NCI-H2196 (cell line): ENCODE measurements around the gene EIF4A2.
A peak's percentile ranks its signal among the peaks of the same experiment; 100 is the strongest.
"Not testable (repeated sequence)": the region's sequence is repeated elsewhere in the genome, so short reads cannot be mapped to it uniquely, and the experiment has no call there.

Experiments
- DNase-seq: peaks from one replicate; lab custom pipeline; 2025; ENCODE audit not compliant: unreplicated experiment; lab: John Stamatoyannopoulos, UW

EIF4A2 gene

GRCh38 chr3:186784820-186785494 lies 1.6 kb downstream of the EIF4A2 start:
- DNase-seq, result no peak

GRCh38 chr3:186785495-186786018 lies 2.2 kb downstream of the EIF4A2 start:
- DNase-seq, result no peak

- no peak for DNase-seq
These were observed 3.5 kb downstream of the EIF4A2 start for GRCh38 chr3:186786922-186787321.

- no peak for DNase-seq
These were observed 4.5 kb downstream of the EIF4A2 start for GRCh38 chr3:186787642-186788481.

- peak; percentile 41 for DNase-seq
These were observed 5.3 kb downstream of the EIF4A2 start for GRCh38 chr3:186788482-186789370.

GRCh38 chr3:186789554-186790260 lies 6.3 kb downstream of the EIF4A2 start:
- DNase-seq, result no peak

- no peak for DNase-seq
These were observed 7.0 kb downstream of the EIF4A2 start for GRCh38 chr3:186790261-186790981.

GRCh38 chr3:186798239-186798874 lies 15.0 kb downstream of the EIF4A2 start:
- no peak for DNase-seq

GRCh38 chr3:186800285-186800684 lies 16.9 kb downstream of the EIF4A2 start:
- no peak for DNase-seq

- no peak for DNase-seq
These were observed 19.3 kb downstream of the EIF4A2 start for GRCh38 chr3:186802701-186803100.

GRCh38 chr3:186803447-186803846 lies 20.1 kb downstream of the EIF4A2 start:
- not testable (repeated sequence) for DNase-seq

GRCh38 chr3:186806089-186807055 lies 23.0 kb downstream of the EIF4A2 start, which contains the start of gene RFC4:
TSS of gene RFC4 (minus strand) at chr3:186806482. CDS start at chr3:186804713, 1,769 bp downstream.
- DNase-seq, result peak; percentile 99

GRCh38 chr3:186807231-186807630 lies 23.9 kb downstream of the EIF4A2 start:
- no peak for DNase-seq

GRCh38 chr3:186810336-186810996 lies 27.1 kb downstream of the EIF4A2 start:
- DNase-seq, result no peak

- DNase-seq, result not testable (repeated sequence)
These were observed 27.9 kb downstream of the EIF4A2 start for GRCh38 chr3:186811313-186811712.

GRCh38 chr3:186814100-186814499 lies 30.7 kb downstream of the EIF4A2 start:
- no peak for DNase-seq

GRCh38 chr3:186815435-186815834 lies 32.1 kb downstream of the EIF4A2 start:
- DNase-seq, result no peak

- DNase-seq, result no peak
These were observed 35.1 kb downstream of the EIF4A2 start for GRCh38 chr3:186818516-186818915.
